GM10248 (cell line): ENCODE data around the gene OCIAD2.

Experiments used
- CTCF ChIA-PET: fragments of 300-600 bp; sonication (Branson Sonifier 250); formaldehyde crosslinking; extraction: SDS; loops from one replicate; lab custom pipeline; 2021; ENCODE audit warnings: antibody characterized with exemption; lab: Yijun Ruan, JAX
- POLR2A ChIA-PET: fragments of 350-650 bp; sonication (Branson Sonifier 250); formaldehyde crosslinking; extraction: SDS; loops from one replicate; lab custom pipeline; 2020; ENCODE audit warnings: antibody characterized with exemption; lab: Yijun Ruan, JAX
- DNase-seq: peaks from one replicate; pipeline ENCODE4 v3.0.0; 2012; ENCODE audit errors: extremely low spot score
- TF ChIP-seq, protein P1 (sequence below): IDR thresholded peaks from 2 replicates; pipeline ENCODE4 v1.5.1; 2012; ENCODE audit warnings: mild to moderate bottlenecking, low read depth; ENCODE audit errors: extremely low read depth, missing control alignments, control extremely low read depth

The OCIAD2 gene

DNA sequence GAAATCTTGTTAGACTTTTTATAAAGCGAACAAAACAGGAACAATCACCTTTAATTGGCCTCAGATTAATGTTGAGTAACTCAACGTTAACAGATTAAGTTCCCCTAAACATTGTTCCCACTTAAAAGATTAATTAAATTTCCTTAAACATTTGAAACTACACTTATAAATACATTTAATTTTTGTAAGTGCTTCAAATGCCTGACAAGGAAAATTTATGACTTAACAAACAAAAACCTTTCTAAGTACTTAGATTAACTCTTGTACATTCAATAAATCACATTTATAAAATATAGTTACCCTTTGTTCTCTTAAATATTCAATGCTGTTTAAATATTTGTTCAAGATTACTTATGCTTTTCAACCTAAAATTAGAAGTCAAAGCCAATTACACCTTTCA is 39.4 kb upstream of the OCIAD2 start:
- TF ChIP-seq, protein P1, sequence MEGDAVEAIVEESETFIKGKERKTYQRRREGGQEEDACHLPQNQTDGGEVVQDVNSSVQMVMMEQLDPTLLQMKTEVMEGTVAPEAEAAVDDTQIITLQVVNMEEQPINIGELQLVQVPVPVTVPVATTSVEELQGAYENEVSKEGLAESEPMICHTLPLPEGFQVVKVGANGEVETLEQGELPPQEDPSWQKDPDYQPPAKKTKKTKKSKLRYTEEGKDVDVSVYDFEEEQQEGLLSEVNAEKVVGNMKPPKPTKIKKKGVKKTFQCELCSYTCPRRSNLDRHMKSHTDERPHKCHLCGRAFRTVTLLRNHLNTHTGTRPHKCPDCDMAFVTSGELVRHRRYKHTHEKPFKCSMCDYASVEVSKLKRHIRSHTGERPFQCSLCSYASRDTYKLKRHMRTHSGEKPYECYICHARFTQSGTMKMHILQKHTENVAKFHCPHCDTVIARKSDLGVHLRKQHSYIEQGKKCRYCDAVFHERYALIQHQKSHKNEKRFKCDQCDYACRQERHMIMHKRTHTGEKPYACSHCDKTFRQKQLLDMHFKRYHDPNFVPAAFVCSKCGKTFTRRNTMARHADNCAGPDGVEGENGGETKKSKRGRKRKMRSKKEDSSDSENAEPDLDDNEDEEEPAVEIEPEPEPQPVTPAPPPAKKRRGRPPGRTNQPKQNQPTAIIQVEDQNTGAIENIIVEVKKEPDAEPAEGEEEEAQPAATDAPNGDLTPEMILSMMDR = no peak
- no peak for DNase-seq
- POLR2A ChIA-PET = no interaction called here
- CTCF ChIA-PET = interaction anchor here (1.9 kb wide), 2 partner anchors 12 to 17 kb away, joined by 5 to 8 read pairs; no protein-coding TSS in a partner anchor

DNA sequence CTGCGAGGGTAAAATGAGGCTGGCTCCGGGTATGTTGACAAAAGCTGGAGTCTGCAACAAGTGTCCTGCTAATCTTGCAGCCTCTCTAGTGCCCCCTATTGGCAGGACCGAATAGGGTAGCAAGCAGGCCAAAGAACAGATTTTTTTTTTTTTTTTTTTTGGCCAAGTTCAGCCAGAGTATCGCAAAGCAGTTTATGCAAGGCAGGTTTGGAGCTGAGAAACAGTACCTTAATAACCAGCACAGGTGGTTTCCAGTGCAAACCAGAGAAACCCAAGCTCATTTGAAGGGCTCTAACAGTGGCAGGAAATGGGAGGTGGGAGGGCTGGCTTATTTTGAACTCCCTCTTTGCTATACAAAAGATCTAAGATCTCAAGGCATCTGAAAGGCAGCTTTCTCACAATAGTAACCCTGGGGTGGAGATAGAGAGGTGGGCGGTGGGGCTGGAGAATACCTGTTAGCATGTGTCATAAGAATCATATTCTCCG is 38.2 kb upstream of the OCIAD2 start:
- ChIA-PET POLR2A (no interaction called here), CTCF (interaction anchor here (0.9 to 4.1 kb wide), 13 partner anchors 8 to 622 kb away, joined by 3 to 18 read pairs (median 5); no protein-coding TSS in a partner anchor)
- peak; percentile 31 for DNase-seq
- TF ChIP-seq, protein P1 = peak; percentile 53

DNA sequence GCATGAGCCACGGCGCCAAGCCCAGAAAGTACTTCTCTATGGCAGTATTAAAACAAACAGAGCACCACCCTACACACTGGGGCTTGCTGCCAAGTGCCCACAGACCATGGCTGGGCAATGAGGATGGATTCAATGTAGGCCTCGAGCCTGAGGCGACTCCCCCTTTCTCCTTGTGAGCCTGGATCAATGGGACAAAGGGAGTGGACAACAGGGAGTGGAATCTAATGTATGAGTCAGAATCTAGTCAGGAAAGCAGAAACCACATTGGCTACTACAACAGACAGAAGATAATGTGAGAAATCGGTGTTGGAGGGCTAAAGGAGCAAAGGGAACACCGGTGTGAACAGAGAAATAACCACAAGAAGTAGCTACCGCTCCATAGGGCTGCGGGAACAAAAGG is 37.7 kb upstream of the OCIAD2 start:
- DNase-seq = no peak
- ChIA-PET CTCF (interaction anchor here (0.9 to 4.1 kb wide), 11 partner anchors 9 to 621 kb away, joined by 3 to 18 read pairs (median 6); no protein-coding TSS in a partner anchor), POLR2A (no interaction called here)
- TF ChIP-seq, protein P1 = no peak

DNA sequence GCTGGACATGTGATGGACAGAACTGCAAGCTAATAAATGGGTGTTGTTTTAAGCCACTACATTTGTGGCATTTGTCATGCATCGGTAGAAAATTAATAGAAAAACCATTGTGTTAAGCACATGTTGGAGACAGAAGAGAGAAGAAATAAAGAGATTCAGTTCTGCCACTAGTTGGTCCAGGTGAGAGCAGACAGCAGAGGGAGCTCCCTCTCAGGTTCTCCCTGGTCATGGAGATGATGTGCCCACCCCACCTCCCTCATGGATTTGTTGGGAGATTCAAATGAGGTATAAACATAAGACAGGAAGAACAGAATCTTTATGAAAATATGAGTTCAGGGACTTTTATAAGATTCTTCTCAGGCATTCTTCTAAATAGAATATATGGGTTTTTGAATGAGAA is 36.8 kb upstream of the OCIAD2 start:
- ChIA-PET POLR2A (no interaction called here), CTCF (interaction anchor here (1.3 to 4.1 kb wide), 3 partner anchors 11 to 18 kb away, joined by 5 to 18 read pairs (median 6); no protein-coding TSS in a partner anchor)
- no peak for DNase-seq
- TF ChIP-seq, protein P1 = no peak

DNA sequence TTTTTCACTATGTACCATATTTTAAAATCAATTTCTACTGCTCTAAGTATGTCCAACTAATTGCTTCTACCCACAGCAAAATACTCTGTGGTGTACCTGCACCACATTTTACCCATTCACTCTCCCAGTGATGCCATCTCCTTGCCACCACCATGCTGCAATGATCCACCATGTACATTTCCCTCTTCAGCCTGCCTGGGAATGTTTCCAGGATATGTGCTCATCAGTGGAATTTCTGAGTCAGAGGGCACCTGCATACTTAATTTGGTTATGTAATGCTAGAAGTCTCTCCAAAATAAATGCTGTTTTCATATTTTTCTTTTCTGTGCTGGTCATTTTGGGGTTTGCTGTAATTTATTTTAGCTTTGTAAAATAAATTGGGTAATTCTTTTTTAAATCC is 33.2 kb upstream of the OCIAD2 start:
- ChIA-PET POLR2A (no interaction called here), CTCF (no interaction called here)
- no peak for DNase-seq
- TF ChIP-seq, protein P1 = no peak

DNA sequence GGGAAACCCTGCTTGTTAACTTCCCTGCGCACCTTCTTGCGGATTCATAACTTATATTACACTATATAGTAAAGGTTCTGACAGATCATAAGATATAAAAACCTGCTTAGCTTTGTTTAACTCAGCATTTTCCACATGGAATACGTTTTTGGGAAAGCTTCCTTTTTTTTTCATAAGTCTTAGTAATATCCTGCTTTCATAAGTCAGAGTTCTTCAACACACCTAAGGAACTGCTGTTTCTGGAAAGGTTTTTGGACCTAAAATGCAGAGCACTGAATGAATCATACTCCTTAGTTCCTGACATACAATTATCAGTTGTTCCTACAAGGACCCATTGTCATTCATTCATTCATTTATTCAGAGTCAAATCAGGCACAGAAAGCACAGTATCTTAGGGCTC is 32.3 kb upstream of the OCIAD2 start:
- TF ChIP-seq, protein P1 = no peak
- CTCF ChIA-PET = interaction anchor here (2.0 kb wide), 1 partner anchor 9 kb away, joined by 4 read pairs; no protein-coding TSS in a partner anchor
- DNase-seq = no peak
- POLR2A ChIA-PET = no interaction called here

DNA sequence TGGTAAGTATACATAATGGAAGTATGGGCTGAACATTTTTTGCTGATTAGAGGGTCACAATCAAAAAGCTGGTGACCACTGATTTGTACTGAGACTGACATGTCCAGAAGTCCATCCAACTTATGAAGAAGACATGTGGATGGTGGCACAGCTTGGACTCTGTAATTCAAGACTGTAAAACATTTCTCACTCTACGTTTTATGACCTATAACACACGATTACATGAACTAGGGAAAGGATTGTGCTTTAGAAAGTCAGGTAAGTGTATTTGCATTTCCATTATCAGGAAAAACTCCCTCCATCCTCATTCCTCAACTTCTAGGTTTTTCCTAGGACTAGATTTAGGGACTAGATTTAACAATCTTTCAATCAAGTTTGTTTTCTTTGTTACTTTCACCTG is 30.5 kb upstream of the OCIAD2 start:
- POLR2A ChIA-PET = no interaction called here
- CTCF ChIA-PET = interaction anchor here (0.9 to 2.0 kb wide), 4 partner anchors 8 to 358 kb away, joined by 3 to 4 read pairs (median 4); no protein-coding TSS in a partner anchor
- TF ChIP-seq, protein P1 = no peak
- no peak for DNase-seq
